Fibroblast of skin of right biceps (primary cell): Measurements from ENCODE around the gene SURF6.

ENCODE experiments used
- DNase-seq: peaks from one replicate; pipeline ENCODE4 v3.0.0-alpha.2; 2013

The SURF6 gene

GRCh38 chr9:133367221-133367620 is 31.2 kb upstream of the SURF6 start:
- DNase-seq = no peak

- no peak for DNase-seq
These were observed 30.4 kb upstream of the SURF6 start for GRCh38 chr9:133366435-133366834.

- no peak for DNase-seq
These were observed 26.5 kb upstream of the SURF6 start for GRCh38 chr9:133362359-133363044.

- no peak for DNase-seq
These were observed 25.6 kb upstream of the SURF6 start for GRCh38 chr9:133361507-133362092.

- no peak for DNase-seq
These were observed 24.7 kb upstream of the SURF6 start for GRCh38 chr9:133360400-133361393.

GRCh38 chr9:133359399-133360175 is 23.6 kb upstream of the SURF6 start:
- DNase-seq = peak; percentile 24

GRCh38 chr9:133357656-133358055 is 21.7 kb upstream of the SURF6 start:
- DNase-seq = no peak

- DNase-seq = peak; percentile 77
These were observed 20.6 kb upstream of the SURF6 start, which contains the start of the genes SURF1 and SURF2 for GRCh38 chr9:133356391-133357091. SURF1 (minus strand) TSS chr9:133356487; CDS start chr9:133356453, 34 bp downstream. SURF2 (plus strand) TSS chr9:133356550; CDS start chr9:133356593, 43 bp downstream.

- no peak for DNase-seq
These were observed 19.9 kb upstream of the SURF6 start for GRCh38 chr9:133355881-133356357.

- no peak for DNase-seq
These were observed 18.8 kb upstream of the SURF6 start for GRCh38 chr9:133354766-133355165.

- DNase-seq = no peak
These were observed 17.6 kb upstream of the SURF6 start for GRCh38 chr9:133353548-133353947.

GRCh38 chr9:133352635-133353340 is 16.8 kb upstream of the SURF6 start:
- no peak for DNase-seq

GRCh38 chr9:133351908-133352634 is 16.1 kb upstream of the SURF6 start:
- peak; percentile 70 for DNase-seq

GRCh38 chr9:133351526-133351907 is 15.5 kb upstream of the SURF6 start:
- no peak for DNase-seq

GRCh38 chr9:133349965-133350616 is 14.1 kb upstream of the SURF6 start:
- no peak for DNase-seq

- no peak for DNase-seq
These were observed 13.0 kb upstream of the SURF6 start for GRCh38 chr9:133348718-133349573.

GRCh38 chr9:133347985-133348717 is 12.2 kb upstream of the SURF6 start, which contains the start of the genes MED22 and RPL7A:
MED22 (minus strand) TSS chr9:133348131; CDS start chr9:133346662, 1,469 bp downstream.
RPL7A (plus strand) TSS chr9:133348218; CDS start chr9:133348244, 26 bp downstream.
- peak; percentile 97 for DNase-seq

- DNase-seq = peak; percentile 28
These were observed 11.6 kb upstream of the SURF6 start for GRCh38 chr9:133347515-133347984.
